HepG2 (cell line): ENCODE measurements around the gene ARHGAP22. TPM values are rescaled to one million over a fixed set of nuclear protein-coding genes. Genes with fewer than 3 reads are reported as not detected.

Experiments
- ATAC-seq: fragments of 200-7000 bp; cut with Tn5 transposase; 3 replicates; pipeline ENCODE4 v1.9.1; 2020; ENCODE audit warnings: mild to moderate bottlenecking, moderate library complexity
- BruUV-seq: library from RNA; stranded (reverse); fragments of 400-500 nt; replicated peaks from 2 replicates; lab custom pipeline; 2021; lab: Mats Ljungman, UMichigan
- CTCF ChIA-PET: fragments of 300-600 bp; formaldehyde crosslinking; extraction: SDS; loops from one replicate; lab custom pipeline; 2021; ENCODE audit warnings: low total read pairs, inconsistent platforms, low intra/inter-chr PET ratio; lab: Yijun Ruan, JAX
- POLR2A ChIA-PET: fragments of 350-600 bp; sonication (Branson Sonifier 250); formaldehyde crosslinking; loops from one replicate; lab custom pipeline; 2020; ENCODE audit warnings: antibody characterized with exemption, inconsistent platforms; lab: Yijun Ruan, JAX
- DNase-seq: peaks from one replicate; pipeline ENCODE4 v3.0.0-alpha.2; 2015; ENCODE audit warnings: low spot score
- FAIRE-seq: peaks from 3 replicates; lab custom pipeline; 2011; peaks lifted over from hg19 to GRCh38; lab: Jason Lieb, UNC
- H2AFZ ChIP-seq: one replicate; pipeline ENCODE4 v1.6.1; 2011; ENCODE audit warnings: low read length, inconsistent platforms
- H3K27ac ChIP-seq: fragments of 300-600 bp; 3 replicates; pipeline ENCODE4 v1.8.0; 2011; ENCODE audit warnings: mixed run types, mild to moderate bottlenecking, mixed read lengths, low read length, inconsistent platforms; ENCODE audit not compliant: insufficient read depth; ENCODE audit errors: extremely low read length
- H3K27me3 ChIP-seq, 2 experiments: fragments of 200-600 bp in 1 of 2; 2 replicates in 1 of 2; 3 replicates in 1 of 2; pipeline versions ENCODE4 v1.6.0 to v1.8.0; 2011; ENCODE audit warnings: low read length in 2 of 2, mild to moderate bottlenecking in 2 of 2, moderate library complexity in 2 of 2, inconsistent platforms in 1 of 2; ENCODE audit not compliant: insufficient read depth in 2 of 2, control insufficient read depth in 1 of 2
- H3K36me3 ChIP-seq, 2 experiments: fragments of 200-600 bp in 1 of 2; replicated peaks in 1 of 2; 2 replicates in 1 of 2; 3 replicates in 1 of 2; pipeline versions ENCODE4 v1.5.1 to v1.8.0; 2011; ENCODE audit warnings: low read length in 2 of 2, inconsistent platforms in 1 of 2; ENCODE audit not compliant: insufficient read depth in 2 of 2, control insufficient read depth in 1 of 2
- H3K4me1 ChIP-seq: 2 replicates; pipeline ENCODE4 v1.5.1; 2012; ENCODE audit warnings: low read length, inconsistent platforms; ENCODE audit not compliant: insufficient read depth
- H3K4me2 ChIP-seq: 2 replicates; pipeline ENCODE4 v1.6.0; 2011; ENCODE audit warnings: low read depth, low read length, inconsistent platforms
- H3K4me3 ChIP-seq, 3 experiments: fragments of 200-600 bp in 1 of 3; sonication (generic), shearing (Covaris generic) in 1 of 3; replicated peaks in 1 of 3; 2 replicates each; pipeline ENCODE4 v1.5.1; 2011 to 2016; ENCODE audit warnings: low read length in 3 of 3, inconsistent platforms in 2 of 3, low read depth in 2 of 3, mild to moderate bottlenecking in 2 of 3, control low read depth in 1 of 3, mixed read lengths in 1 of 3; ENCODE audit not compliant: insufficient read depth in 1 of 3
- H3K79me2 ChIP-seq: one replicate; pipeline ENCODE4 v1.6.1; 2011; ENCODE audit warnings: low read length, inconsistent platforms; ENCODE audit not compliant: insufficient read depth
- H3K9ac ChIP-seq: 2 replicates; pipeline ENCODE4 v1.6.0; 2011; ENCODE audit warnings: mild to moderate bottlenecking, low read depth, low read length, inconsistent platforms; ENCODE audit not compliant: insufficient read depth
- H3K9me3 ChIP-seq: 2 replicates; pipeline ENCODE4 v1.5.1; 2012; ENCODE audit warnings: mild to moderate bottlenecking, low read length
- H4K20me1 ChIP-seq: 2 replicates; pipeline ENCODE4 v1.6.0; 2011; ENCODE audit warnings: inconsistent platforms, mild to moderate bottlenecking, low read length, moderate library complexity; ENCODE audit not compliant: insufficient read depth
- ATF1 ChIP-seq: IDR thresholded peaks from 2 replicates; pipeline ENCODE4 v1.6.1; 2016; ENCODE audit warnings: mild to moderate bottlenecking, control low read depth
- GFI1 ChIP-seq: sonication (generic); formaldehyde crosslinking; IDR thresholded peaks from 2 replicates; pipeline ENCODE4 v1.5.0; 2020; ENCODE audit warnings: missing genetic modification reagents, mild to moderate bottlenecking, borderline replicate concordance
- MXD4 ChIP-seq: IDR thresholded peaks from 2 replicates; pipeline ENCODE4 v1.6.1; 2016; ENCODE audit warnings: mild to moderate bottlenecking, missing biosample characterization, missing genetic modification reagents
- PHF20 ChIP-seq: sonication (generic); formaldehyde crosslinking; IDR thresholded peaks from 2 replicates; pipeline ENCODE4 v1.5.0; 2020; ENCODE audit warnings: mild to moderate bottlenecking, missing genetic modification reagents
- SMARCC2 ChIP-seq: fragments of 450-650 bp; IDR thresholded peaks from 2 replicates; pipeline ENCODE4 v1.6.1; 2017; ENCODE audit warnings: antibody characterized with exemption, mild to moderate bottlenecking
- WGBS: methylation state at CpG from one replicate; pipeline ENCODE4 v1.1.6; 2017; ENCODE audit warnings: low lambda C conversion rate; 5-methylcytosine and 5-hydroxymethylcytosine counted together
- in situ Hi-C: cut with HindIII; loops from 2 replicates; pipeline ENCODE4 v1.10.0; 2017; ENCODE audit warnings: low pct_unique_long_range_greater_than_20kb; ENCODE audit not compliant: extremely low pct_ligation_motif_present
- intact Hi-C: fragments of 100-400 bp; cut with micrococcal nuclease; formaldehyde crosslinking; loops from one replicate; pipeline ENCODE4 v1.10.0; 2022; ENCODE audit not compliant: unreplicated experiment
- polyA plus RNA-seq, 8 experiments: library from polyadenylated mRNA; depleted of rRNA in 3 of 8; stranded (reverse) in 7 of 8; unstranded in 1 of 8; fragments of >200 nt; fragmentation: Illumina TruSeq in 4 of 8; extraction: Trizol in 4 of 8; gene quantifications; 2 replicates each; pipeline versions ENCODE4 v1.2.1 to v1.2.3, GENCODE V29; 2011 to 2016; ENCODE audit warnings: low read depth in 4 of 8, missing spikeins in 1 of 8, mixed read lengths in 1 of 8; ENCODE audit not compliant: insufficient read depth in 1 of 8
- total RNA-seq, 5 experiments: library from RNA; depleted of rRNA; stranded (reverse); fragments of >200 nt; fragmentation: Illumina TruSeq; extraction: Trizol; gene quantifications; 2 replicates each; pipeline ENCODE4 v1.2.3, GENCODE V29; 2016; ENCODE audit warnings: low read depth in 1 of 5
- TF ChIP-seq, protein P1 (sequence below): conservative IDR thresholded peaks from 2 replicates; pipeline ENCODE4 v1.6.1; 2018; ENCODE audit warnings: missing genetic modification reagents
- TF ChIP-seq, protein P2 (sequence below): sonication (generic); formaldehyde crosslinking; IDR thresholded peaks from 2 replicates; pipeline ENCODE4 v1.8.1; 2023; ENCODE audit warnings: mild to moderate bottlenecking, moderate library complexity, missing genetic modification reagents

The ARHGAP22 gene
- total and polyA plus RNA-seq, 2 of the 13 experiments (the other 11 are each of a cell fraction or from before 2014, with no cell fraction given) = 0.08 to 0.38 TPM

DNA sequence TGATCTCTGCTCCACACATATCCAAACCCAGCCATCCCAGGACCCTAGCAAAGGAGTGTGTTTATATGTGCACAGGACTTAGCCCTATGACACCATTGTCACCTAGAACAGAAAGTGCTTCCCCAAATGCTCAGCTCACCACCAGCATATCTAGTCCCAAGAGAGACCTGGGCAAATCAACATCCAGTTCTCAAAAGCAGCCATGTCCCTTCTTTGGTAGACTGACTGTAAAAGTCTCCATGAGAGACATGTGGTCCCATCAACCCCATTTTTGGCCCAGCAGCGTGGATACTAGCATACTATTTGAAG lies 20.9 kb upstream of the ARHGAP22 start:
- TF ChIP-seq MXD4 (no peak), PHF20 (CRISPR knock-in tag) (no peak), GFI1 (CRISPR knock-in tag) (no peak), ATF1 (no peak), SMARCC2 (no peak)
- TF ChIP-seq, protein P1, sequence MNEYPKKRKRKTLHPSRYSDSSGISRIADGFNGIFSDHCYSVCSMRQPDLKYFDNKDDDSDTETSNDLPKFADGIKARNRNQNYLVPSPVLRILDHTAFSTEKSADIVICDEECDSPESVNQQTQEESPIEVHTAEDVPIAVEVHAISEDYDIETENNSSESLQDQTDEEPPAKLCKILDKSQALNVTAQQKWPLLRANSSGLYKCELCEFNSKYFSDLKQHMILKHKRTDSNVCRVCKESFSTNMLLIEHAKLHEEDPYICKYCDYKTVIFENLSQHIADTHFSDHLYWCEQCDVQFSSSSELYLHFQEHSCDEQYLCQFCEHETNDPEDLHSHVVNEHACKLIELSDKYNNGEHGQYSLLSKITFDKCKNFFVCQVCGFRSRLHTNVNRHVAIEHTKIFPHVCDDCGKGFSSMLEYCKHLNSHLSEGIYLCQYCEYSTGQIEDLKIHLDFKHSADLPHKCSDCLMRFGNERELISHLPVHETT (CRISPR knock-in tag) = no peak
- TF ChIP-seq, protein P2, sequence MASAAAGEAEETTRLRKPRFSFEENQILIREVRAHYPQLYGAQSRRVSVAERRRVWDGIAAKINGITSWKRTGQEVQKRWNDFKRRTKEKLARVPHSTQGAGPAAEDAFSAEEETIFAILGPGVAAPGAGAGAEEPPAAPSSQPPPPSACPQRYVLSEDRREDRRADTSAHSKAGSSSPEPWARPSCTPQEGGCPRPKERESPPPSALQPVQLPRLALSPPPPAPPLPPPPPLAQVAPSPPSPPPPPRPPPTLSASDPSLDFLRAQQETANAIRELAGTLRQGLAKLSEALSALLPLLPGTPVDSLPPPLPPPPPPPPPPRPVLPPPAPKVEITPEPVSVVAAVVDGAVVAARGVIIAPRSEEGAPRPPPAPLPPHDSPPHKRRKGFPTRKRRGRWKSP (CRISPR knock-in tag) = no peak
- in situ Hi-C loops = no loop called here
- Histone ChIP-seq H3K9ac (no peak overlapping the region), H3K27me3 (0 out of 5 replicates have a peak, but pooled peaks cover 0 to 3% of the 10 kb centered on the region in 2 experiments), H4K20me1 (no peaks in the 10 kb centered on the region), H3K27ac (no peak overlapping the region), H3K36me3 (no peaks in the 10 kb centered on the region), H3K79me2 (no peaks in the 10 kb centered on the region), H3K4me1 (no peaks in the 10 kb centered on the region), H3K9me3 (no peaks in the 10 kb centered on the region), H2AFZ (no peak overlapping the region), H3K4me3 (no peak overlapping the region), H3K4me2 (no peak overlapping the region)
- no peak for ATAC-seq
- ChIA-PET CTCF (no interaction called here), POLR2A (no interaction called here)
- WGBS = 0% methylated on average over 1 of the region's 1 CpG
- no peak for DNase-seq
- no peak for FAIRE-seq
- intact Hi-C loops = no loop called here
- BruUV-seq = no TSS peak
